Activated CD4-positive, CD25-positive, alpha-beta regulatory T cell treated with anti-CD3 and anti-CD28 coated beads, Interleukin-2, amount 50 U/mL, for 24 hours (primary cell): Measurements from ENCODE around the gene LY6G6D.

Experiments
- ATAC-seq, 2 donors: fragments of 150-1000 bp; cut with Tn5 transposase; one replicate each; pipeline ENCODE4 v1.10.0; 2021; ENCODE audit warnings: mild to moderate bottlenecking in 1 of 2, moderate library complexity in 1 of 2

Gene LY6G6D

GRCh38 chr6:31721351-31722020 lies 6.3 kb downstream of the LY6G6D start, which contains the start of gene LY6G6C:
Gene LY6G6C (minus strand): TSS chr6:31721746. CDS start chr6:31721679, 67 bp downstream.
- no peak for ATAC-seq

DNA sequence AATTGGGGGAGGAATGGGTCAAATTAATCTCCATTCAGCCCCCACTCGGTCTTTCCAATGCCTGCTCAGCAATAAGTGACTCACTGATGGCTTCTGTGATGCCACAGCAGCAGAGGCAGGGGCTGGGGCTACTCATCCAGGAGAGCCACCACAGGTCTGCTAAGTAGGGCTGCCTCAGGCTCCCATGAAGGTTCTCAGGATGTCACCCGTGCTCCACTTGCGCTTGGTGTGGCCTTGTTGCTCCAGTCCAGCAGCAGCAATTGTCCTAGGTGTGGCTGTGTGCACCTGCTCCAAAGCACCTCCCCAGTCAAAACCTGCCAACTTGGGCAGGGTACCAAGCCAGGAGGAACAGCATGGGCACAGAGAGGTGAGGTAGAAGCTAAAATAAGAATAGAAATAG lies 7.0 kb downstream of the LY6G6D start:
- ATAC-seq: no peak

- no peak for ATAC-seq
Measured at GRCh38 chr6:31723245-31723979, 8.3 kb downstream of the LY6G6D start, which contains the start of gene MPIG6B. Gene MPIG6B (plus strand): TSS chr6:31723373. CDS start chr6:31723384, 11 bp downstream.

- ATAC-seq: no peak
Measured at GRCh38 chr6:31723980-31724691, 9.0 kb downstream of the LY6G6D start.

DNA sequence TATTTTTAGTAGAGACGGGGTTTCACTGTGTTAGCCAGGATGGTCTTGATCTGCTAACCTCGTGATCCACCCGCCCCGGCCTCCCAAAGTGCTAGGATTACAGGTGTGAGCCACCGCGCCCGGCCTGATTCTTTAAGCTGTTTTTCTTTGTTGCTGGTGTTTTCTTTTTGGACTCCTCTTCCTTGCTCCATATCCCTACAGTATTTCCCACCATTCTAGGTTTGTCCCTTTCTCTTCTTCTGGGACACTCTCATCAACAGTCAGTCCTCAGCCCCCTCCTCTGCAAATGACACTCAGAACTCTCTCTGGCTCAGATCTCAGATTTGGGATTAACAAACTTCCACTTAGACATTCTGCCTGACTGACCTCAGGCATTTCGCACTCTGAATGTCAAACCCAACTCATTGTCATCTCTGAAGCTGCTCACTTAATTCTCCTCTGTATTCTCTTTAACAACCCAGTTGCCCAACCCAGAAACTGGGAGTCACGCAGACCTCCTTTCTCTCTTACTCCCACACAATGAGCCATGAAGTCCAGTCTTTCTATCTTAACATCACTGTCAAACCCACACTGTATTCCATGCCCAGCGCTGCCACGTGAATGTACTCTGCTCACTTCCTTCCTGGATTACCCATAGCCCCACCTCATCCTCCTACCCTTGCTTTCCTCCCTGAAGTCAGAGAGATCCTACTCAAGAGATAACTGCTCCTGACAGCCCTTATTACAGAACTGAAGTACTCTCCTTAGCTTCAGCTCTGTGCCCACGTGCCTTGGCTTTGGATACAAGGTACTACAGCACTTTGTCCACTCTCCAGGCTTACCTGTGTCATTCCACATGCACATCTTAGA lies 10.6 kb downstream of the LY6G6D start:
- ATAC-seq: no peak

DNA sequence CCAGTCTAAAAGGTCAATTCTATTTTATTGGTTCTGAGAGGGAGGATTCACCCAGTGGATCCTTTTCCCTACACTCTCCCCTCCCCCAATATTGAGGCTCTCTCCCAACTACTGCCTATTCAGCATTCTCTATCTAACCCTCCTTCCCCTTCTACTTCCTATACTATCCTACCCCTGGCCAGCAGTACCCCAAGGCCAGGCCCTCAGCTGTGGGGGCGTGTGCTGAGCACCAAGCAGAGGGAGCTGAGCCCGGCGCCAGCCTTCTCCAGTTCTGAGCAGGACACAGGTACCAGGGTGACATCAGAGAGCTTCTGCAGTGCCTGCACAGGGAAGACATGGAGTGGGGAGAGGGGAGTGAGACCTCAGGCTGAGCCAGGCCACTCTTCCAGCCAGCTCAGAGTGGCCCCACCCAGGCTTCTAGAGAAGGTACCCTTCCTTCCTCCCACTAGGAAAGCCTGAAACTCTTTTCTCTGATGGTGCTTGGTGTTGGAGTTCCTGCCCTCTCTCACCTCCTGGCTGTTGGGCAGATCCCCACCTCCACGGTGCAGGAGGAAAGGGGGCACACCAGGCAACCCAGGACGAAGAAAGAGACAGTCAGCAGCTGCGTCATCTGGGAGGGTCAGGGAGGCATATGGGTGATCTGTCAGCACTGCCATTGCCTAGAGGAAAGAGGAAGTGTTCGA lies 12.0 kb downstream of the LY6G6D start:
- ATAC-seq: peak in 1 of 2 donors; percentile 32

GRCh38 chr6:31727717-31728671 lies 12.8 kb downstream of the LY6G6D start:
- no peak for ATAC-seq

- peak; percentile 14 to 25 for ATAC-seq
Measured at GRCh38 chr6:31728767-31729514, 13.8 kb downstream of the LY6G6D start, which contains the start of gene DDAH2. Gene DDAH2 (minus strand): TSS chr6:31729299. CDS start chr6:31729161, 138 bp downstream.

GRCh38 chr6:31729515-31729978 lies 14.4 kb downstream of the LY6G6D start:
- ATAC-seq: peak; percentile 71 to 74

GRCh38 chr6:31729979-31730630 lies 15.0 kb downstream of the LY6G6D start:
- ATAC-seq: peak; percentile 31 to 45

GRCh38 chr6:31730631-31731086 lies 15.5 kb downstream of the LY6G6D start:
- ATAC-seq: no peak

DNA sequence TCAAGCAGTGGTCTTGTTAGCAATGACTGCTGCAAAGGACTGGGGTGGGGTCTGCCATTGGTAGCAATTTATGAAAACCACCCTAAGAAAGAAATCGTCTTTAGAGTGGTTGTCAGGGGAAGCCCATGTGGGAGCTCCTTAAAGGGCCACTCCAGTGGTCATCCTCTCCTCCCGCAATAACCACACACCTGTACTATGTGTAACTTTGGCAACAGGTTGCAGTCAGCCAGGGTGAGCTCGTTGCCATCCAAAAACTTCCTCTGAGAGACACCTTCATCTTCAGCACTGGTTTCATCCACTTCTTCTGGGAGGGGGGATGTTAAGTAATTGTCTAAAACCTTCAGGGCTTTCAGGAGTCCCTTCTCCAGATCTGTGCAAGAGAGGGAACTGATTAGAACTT lies 16.9 kb downstream of the LY6G6D start:
- ATAC-seq: no peak

DNA sequence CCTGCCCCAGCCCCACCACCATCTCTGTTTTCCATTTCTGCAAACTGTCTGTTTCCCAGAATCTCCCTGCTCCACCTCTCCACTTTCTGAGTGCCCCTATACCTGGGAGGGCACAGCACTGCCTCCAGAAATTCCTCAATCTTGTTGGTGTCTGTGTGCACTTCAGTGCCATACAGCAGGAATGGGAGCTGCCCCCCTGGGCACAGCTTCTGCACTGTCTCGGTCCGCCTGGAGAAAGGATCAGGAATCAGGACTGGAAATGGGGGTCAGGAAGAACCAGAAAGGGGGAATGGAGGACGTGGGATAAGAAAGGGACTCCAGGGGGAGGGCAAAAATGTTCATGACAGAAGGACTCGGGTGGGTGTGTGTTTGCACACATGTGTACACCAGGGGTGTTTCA lies 18.6 kb downstream of the LY6G6D start:
- ATAC-seq: no peak

DNA sequence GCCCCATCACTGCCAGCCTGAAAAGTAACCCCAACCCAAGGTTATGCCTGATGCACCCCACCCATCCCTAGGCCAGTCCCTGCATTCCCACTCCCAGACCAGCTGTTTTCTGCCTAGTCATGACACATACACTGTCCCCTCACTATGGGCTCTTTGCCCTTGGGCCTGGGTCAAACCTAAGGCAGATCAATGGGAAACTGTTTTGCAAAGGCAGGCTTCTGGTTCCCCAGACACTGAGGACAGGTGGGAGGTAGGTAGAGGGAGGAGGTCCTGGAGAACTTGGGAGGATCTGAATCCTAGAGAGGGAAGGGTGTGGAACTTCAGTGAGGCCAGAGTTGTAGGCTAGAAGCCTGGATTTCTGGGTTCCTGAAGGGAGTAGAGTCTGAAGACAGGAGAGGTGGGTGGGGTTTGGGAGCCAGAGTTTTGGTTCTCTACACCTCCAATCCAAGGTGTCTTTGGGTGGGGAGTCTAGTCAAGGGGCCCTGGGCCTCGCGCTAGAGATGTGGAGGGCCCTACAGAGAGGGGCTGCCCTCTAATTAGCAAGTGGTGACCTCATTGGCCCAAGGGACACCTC lies 19.2 kb downstream of the LY6G6D start:
- ATAC-seq: no peak

DNA sequence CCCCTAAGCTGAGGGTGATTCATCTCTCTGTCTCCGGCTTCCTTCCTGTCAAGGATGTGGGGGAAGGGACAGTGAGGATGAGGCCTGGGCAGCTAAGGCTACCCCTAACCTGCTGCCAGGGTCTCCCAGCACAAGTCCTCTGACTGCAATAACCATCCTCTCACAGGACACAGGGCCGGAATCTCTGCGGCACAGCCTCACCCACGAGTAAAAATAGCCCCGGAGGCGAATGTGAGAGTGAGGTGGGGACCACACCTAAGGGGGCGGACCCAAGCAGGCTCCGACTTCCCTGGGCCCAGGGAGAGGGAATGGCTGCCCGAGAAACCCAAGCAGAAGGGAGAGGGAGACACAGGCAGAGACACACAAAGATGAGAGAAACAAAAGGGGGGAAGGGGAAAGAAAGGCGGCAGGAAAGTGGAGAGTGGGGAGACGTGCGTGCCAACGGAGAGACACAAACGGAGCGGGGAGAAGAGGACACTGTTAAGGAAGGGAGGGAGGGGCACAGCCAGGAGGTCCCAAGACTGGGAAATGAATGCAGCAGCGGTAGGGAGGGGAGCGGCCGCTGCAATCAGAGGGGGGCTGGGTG lies 19.8 kb downstream of the LY6G6D start:
- ATAC-seq: peak; percentile 66

- ATAC-seq: peak; percentile 34 to 36
Measured at GRCh38 chr6:31736021-31736767, 21.0 kb downstream of the LY6G6D start, which contains the start of gene CLIC1. Gene CLIC1 (minus strand): TSS chr6:31736530. CDS start chr6:31736300, 230 bp downstream.

GRCh38 chr6:31736768-31737314 lies 21.7 kb downstream of the LY6G6D start:
- no peak for ATAC-seq
